Prostate gland (tissue), 2 donors: ENCODE results near the gene KRT17.
"Not testable (repeated sequence)": the region's sequence is repeated elsewhere in the genome, so short reads cannot be mapped to it uniquely, and the experiment has no call there.

ENCODE experiments used
- POLR2A ChIP-seq: fragments of 450-650 bp; IDR thresholded peaks from one replicate; pipeline ENCODE4 v1.6.1; 2016; ENCODE audit warnings: antibody characterized with exemption, mild to moderate bottlenecking
- TF ChIP-seq, protein P1 (sequence below), 4 experiments: fragments of 200-600 bp in 2 of 4; fragments of 450-650 bp in 2 of 4; sonication (generic) in 2 of 4; IDR thresholded peaks; 1 replicate in 3 of 4; 2 replicates in 1 of 4; pipeline ENCODE4 v1.5.1; 2016 to 2019; ENCODE audit warnings: antibody characterized with exemption in 4 of 4, mild to moderate bottlenecking in 2 of 4, moderate library complexity in 2 of 4

DNA sequence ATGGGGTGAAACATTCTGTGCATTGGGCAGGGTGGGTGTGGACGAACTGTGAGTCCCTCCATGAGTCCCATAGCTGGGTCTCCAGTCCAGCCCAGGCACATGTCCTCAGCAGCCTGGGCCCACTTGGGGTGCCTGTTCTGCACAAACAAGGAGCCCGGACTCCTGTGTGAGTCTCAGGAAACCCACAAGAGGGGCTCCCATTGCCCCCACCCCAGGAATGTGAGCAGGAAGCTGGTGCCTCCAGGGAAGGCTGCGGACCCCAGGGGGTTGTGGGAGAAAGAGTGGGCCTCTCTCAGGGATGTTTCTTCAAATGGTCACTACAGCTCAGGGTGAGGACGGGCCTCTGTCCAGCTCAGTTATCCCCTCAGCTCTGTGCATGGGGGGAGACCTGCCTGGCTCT is 7.9 kb downstream of the KRT17 start:
- TF ChIP-seq, protein P1, sequence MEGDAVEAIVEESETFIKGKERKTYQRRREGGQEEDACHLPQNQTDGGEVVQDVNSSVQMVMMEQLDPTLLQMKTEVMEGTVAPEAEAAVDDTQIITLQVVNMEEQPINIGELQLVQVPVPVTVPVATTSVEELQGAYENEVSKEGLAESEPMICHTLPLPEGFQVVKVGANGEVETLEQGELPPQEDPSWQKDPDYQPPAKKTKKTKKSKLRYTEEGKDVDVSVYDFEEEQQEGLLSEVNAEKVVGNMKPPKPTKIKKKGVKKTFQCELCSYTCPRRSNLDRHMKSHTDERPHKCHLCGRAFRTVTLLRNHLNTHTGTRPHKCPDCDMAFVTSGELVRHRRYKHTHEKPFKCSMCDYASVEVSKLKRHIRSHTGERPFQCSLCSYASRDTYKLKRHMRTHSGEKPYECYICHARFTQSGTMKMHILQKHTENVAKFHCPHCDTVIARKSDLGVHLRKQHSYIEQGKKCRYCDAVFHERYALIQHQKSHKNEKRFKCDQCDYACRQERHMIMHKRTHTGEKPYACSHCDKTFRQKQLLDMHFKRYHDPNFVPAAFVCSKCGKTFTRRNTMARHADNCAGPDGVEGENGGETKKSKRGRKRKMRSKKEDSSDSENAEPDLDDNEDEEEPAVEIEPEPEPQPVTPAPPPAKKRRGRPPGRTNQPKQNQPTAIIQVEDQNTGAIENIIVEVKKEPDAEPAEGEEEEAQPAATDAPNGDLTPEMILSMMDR (IDR thresholded peaks at IDR 0.05) = not testable (repeated sequence)
- not testable (repeated sequence) for TF ChIP-seq POLR2A
